Measurements from ENCODE around the gene TRABD2B. TPM values are rescaled to one million over a fixed set of nuclear protein-coding genes. Genes with fewer than 3 reads are reported as not detected.
A peak's percentile ranks its signal among the peaks of the same experiment; 100 is the strongest.

The TRABD2B gene
- total and polyA plus RNA-seq, 2 of the 13 experiments (the other 11 are each of a cell fraction or from before 2014, with no cell fraction given), result 0.04 TPM; not detected in 1

DNA sequence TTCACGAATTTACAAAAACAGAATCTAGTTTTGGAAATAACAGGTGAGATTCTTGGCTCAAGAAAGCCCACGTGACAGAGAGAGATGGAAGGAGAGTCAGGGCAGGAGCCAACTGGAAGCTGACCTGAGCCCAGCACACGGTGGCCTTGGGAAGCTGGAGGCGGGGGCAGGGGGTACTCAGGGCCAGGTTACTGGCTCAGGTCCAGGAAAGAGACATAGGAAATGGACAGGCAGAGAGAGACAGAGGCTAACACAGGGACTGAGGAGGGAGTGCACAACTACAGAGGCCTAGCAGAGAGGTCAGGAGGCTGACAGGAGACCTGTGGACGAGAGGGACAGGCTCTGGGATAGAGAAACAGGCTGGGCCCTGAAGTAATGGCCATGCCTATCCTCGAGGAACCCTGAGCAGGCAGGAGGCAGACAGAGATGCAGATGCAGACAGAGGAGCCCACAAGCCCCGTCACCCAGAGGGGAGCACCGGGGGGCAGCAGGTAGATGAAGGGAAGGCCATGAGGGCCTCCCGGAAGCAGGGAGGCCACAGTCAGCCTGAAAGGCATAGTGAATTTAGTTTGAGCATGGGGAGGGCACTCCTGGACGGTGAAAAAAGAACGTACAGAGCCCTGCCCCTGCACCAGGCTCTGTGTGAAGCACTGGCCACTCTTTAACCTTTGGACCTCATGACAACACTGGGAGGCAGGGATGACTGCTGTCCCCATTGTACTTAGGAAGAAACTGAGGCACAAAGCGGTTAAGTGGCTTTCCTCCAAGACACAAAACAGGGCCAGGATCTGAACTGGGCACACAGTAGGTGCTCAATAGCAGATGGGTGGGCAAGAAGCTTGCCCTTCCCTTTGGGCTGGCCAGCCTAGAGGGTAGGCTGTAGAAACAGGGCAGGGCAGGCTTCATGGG, 230.1 kb downstream of the TRABD2B start (continued):
- TF ChIP-seq ZBTB40 (IDR thresholded peaks at IDR 0.05), result no peak
- 0 out of 2 replicates have a peak, but pooled peaks have one; percentile 15 for TF ChIP-seq ZBTB40 (CRISPR knock-in tag; IDR thresholded peaks at IDR 0.05)
- TF ChIP-seq ZKSCAN8 (CRISPR knock-in tag; IDR thresholded peaks at IDR 0.05; ENCODE audit: borderline replicate concordance), result no peak
- peak; percentile 93 for TF ChIP-seq ZMYM3 (CRISPR knock-in tag; IDR thresholded peaks at IDR 0.05)
- TF ChIP-seq ZBTB44 (CRISPR knock-in tag; IDR thresholded peaks at IDR 0.05), result no peak
- no peak for TF ChIP-seq ZNF30 (CRISPR knock-in tag; IDR thresholded peaks at IDR 0.05)
- 0 out of 2 replicates have a peak, but pooled peaks have one; percentile 14 for TF ChIP-seq GATAD2A (CRISPR knock-in tag; IDR thresholded peaks at IDR 0.05)
- peak; percentile 50 for TF ChIP-seq HNF4A (CRISPR knock-in tag; IDR thresholded peaks at IDR 0.05)
- TF ChIP-seq TCF12 (IDR thresholded peaks at IDR 0.05), result no peak
- no peak for TF ChIP-seq TCF12 (CRISPR knock-in tag; IDR thresholded peaks at IDR 0.05)
- TF ChIP-seq, protein P1, sequence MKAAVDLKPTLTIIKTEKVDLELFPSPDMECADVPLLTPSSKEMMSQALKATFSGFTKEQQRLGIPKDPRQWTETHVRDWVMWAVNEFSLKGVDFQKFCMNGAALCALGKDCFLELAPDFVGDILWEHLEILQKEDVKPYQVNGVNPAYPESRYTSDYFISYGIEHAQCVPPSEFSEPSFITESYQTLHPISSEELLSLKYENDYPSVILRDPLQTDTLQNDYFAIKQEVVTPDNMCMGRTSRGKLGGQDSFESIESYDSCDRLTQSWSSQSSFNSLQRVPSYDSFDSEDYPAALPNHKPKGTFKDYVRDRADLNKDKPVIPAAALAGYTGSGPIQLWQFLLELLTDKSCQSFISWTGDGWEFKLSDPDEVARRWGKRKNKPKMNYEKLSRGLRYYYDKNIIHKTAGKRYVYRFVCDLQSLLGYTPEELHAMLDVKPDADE (CRISPR knock-in tag; IDR thresholded peaks at IDR 0.05), result no peak
- peak; percentile 38; the same call in 1 of the 2 replicates for TF ChIP-seq ZNF772 (CRISPR knock-in tag; IDR thresholded peaks at IDR 0.05)
- TF ChIP-seq, protein P2, sequence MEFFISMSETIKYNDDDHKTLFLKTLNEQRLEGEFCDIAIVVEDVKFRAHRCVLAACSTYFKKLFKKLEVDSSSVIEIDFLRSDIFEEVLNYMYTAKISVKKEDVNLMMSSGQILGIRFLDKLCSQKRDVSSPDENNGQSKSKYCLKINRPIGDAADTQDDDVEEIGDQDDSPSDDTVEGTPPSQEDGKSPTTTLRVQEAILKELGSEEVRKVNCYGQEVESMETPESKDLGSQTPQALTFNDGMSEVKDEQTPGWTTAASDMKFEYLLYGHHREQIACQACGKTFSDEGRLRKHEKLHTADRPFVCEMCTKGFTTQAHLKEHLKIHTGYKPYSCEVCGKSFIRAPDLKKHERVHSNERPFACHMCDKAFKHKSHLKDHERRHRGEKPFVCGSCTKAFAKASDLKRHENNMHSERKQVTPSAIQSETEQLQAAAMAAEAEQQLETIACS (CRISPR knock-in tag; IDR thresholded peaks at IDR 0.05), result no peak
- TF ChIP-seq ZFP37 (CRISPR knock-in tag; IDR thresholded peaks at IDR 0.05; ENCODE audit: borderline replicate concordance), result no peak
- TF ChIP-seq ZNF225 (CRISPR knock-in tag; IDR thresholded peaks at IDR 0.05), result no peak
- no peak for TF ChIP-seq ZNF234 (CRISPR knock-in tag; conservative IDR thresholded peaks at IDR 0.05)
- no peak for TF ChIP-seq MTA1 (CRISPR knock-in tag; IDR thresholded peaks at IDR 0.05; ENCODE audit: borderline replicate concordance)
